HEK293 (cell line): ENCODE data around the gene LENEP.

Experiments
- SCRT1 ChIP-seq: fragments of 450-650 bp; formaldehyde crosslinking; IDR thresholded peaks from 2 replicates; pipeline ENCODE4 v1.5.1; 2016; ENCODE audit warnings: missing biosample characterization, missing genetic modification characterization, borderline replicate concordance
- ZFP41 ChIP-seq: fragments of 450-650 bp; formaldehyde crosslinking; IDR thresholded peaks from 2 replicates; pipeline ENCODE4 v1.5.1; 2016; ENCODE audit warnings: missing biosample characterization, missing genetic modification characterization, borderline replicate concordance
- ZNF548 ChIP-seq: fragments of 450-650 bp; formaldehyde crosslinking; IDR thresholded peaks from 2 replicates; pipeline ENCODE4 v1.5.1; 2016; ENCODE audit warnings: missing biosample characterization, missing genetic modification characterization
- ZNF747 ChIP-seq: fragments of 450-650 bp; formaldehyde crosslinking; IDR thresholded peaks from 2 replicates; pipeline ENCODE4 v1.5.1; 2016; ENCODE audit warnings: missing biosample characterization, missing genetic modification characterization
- TF ChIP-seq, protein P1 (sequence below): fragments of 450-650 bp; formaldehyde crosslinking; IDR thresholded peaks from 2 replicates; pipeline ENCODE4 v1.5.1; 2016; ENCODE audit warnings: missing biosample characterization, missing genetic modification characterization, low read depth
- TF ChIP-seq, protein P2 (sequence below): fragments of 450-650 bp; formaldehyde crosslinking; IDR thresholded peaks from 2 replicates; pipeline ENCODE4 v1.5.1; 2016; ENCODE audit warnings: missing biosample characterization, missing genetic modification characterization

DNA sequence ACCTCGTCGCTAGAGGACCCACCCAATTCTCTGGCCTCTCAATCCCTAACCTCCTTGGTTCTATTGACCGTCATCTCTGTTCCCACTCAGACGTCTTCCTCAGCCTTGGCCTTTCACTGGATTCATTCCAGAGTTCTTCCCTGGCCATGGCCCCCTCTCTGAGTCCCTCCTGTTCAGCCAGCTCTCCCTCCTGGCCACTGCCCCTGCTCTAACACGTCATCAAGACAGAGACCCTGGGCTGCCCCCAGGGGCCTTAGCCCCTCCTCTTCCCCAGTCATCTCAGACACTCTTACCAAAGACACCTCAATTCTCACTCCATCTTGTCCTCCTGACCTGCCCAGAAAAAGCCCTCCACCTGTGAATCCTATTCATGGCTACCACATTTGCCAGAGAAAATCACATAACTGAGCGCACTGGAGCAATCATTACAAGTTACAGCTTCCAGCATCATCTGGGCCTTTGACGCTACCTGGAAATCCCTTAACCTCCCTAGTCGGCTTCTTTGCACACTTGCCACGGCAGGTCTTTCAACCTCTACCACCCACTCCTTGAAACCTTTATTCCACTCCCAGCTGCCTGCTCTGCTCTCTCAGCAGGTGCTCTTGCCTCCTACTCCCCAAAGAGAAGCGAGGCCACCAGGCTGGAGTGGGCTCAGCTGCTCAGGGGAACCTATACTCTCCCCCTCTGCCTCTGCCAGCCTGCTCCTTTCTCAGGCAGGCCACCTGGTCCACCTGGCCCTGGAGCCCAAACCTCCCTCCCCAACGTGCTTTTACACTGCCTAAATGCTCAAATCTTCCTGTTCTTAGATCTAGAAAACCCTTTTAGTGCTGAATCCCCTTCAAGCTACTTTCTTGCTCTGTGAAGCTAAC, 26.2 kb downstream of the LENEP start:
- no peak for TF ChIP-seq SCRT1
- no peak for TF ChIP-seq ZFP41
- no peak for TF ChIP-seq ZNF747 (tag by site-specific recombination)
- no peak for TF ChIP-seq ZNF548 (tag by site-specific recombination)
- TF ChIP-seq, protein P1, sequence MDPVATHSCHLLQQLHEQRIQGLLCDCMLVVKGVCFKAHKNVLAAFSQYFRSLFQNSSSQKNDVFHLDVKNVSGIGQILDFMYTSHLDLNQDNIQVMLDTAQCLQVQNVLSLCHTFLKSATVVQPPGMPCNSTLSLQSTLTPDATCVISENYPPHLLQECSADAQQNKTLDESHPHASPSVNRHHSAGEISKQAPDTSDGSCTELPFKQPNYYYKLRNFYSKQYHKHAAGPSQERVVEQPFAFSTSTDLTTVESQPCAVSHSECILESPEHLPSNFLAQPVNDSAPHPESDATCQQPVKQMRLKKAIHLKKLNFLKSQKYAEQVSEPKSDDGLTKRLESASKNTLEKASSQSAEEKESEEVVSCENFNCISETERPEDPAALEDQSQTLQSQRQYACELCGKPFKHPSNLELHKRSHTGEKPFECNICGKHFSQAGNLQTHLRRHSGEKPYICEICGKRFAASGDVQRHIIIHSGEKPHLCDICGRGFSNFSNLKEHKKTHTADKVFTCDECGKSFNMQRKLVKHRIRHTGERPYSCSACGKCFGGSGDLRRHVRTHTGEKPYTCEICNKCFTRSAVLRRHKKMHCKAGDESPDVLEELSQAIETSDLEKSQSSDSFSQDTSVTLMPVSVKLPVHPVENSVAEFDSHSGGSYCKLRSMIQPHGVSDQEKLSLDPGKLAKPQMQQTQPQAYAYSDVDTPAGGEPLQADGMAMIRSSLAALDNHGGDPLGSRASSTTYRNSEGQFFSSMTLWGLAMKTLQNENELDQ (tag by site-specific recombination), result no peak
- TF ChIP-seq, protein P2, sequence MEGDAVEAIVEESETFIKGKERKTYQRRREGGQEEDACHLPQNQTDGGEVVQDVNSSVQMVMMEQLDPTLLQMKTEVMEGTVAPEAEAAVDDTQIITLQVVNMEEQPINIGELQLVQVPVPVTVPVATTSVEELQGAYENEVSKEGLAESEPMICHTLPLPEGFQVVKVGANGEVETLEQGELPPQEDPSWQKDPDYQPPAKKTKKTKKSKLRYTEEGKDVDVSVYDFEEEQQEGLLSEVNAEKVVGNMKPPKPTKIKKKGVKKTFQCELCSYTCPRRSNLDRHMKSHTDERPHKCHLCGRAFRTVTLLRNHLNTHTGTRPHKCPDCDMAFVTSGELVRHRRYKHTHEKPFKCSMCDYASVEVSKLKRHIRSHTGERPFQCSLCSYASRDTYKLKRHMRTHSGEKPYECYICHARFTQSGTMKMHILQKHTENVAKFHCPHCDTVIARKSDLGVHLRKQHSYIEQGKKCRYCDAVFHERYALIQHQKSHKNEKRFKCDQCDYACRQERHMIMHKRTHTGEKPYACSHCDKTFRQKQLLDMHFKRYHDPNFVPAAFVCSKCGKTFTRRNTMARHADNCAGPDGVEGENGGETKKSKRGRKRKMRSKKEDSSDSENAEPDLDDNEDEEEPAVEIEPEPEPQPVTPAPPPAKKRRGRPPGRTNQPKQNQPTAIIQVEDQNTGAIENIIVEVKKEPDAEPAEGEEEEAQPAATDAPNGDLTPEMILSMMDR, result no peak
